GM12892 (cell line): ENCODE measurements around the gene KDM2B.

Experiments
- POLR2A ChIP-seq: IDR thresholded peaks from 2 replicates; pipeline ENCODE4 v1.6.1; 2011; ENCODE audit warnings: low read depth, low read length, control low read depth
- POLR2AphosphoS5 ChIP-seq: IDR thresholded peaks from 2 replicates; pipeline ENCODE4 v1.6.1; 2011; ENCODE audit warnings: low read depth, low read length, control low read depth
- TAF1 ChIP-seq: IDR thresholded peaks from 2 replicates; pipeline ENCODE4 v1.6.1; 2011; ENCODE audit warnings: low read depth, mild to moderate bottlenecking, control low read depth, low read length, borderline replicate concordance

- TF ChIP-seq POLR2A (no peak), POLR2AphosphoS5 (no peak), TAF1 (no peak)
These were observed 108.5 kb downstream of the KDM2B start for GRCh38 chr12:121472150-121472905.
